ENCODE results near the gene RNF44. TPM values are rescaled to one million over a fixed set of nuclear protein-coding genes. Genes with fewer than 3 reads are reported as not detected.
A peak's percentile ranks its signal among the peaks of the same experiment; 100 is the strongest.

Gene RNF44
- total and polyA plus RNA-seq, 2 donors (not counting 1 experiment from before 2014, with no cell fraction given), result 1.4 to 2.6 TPM

- Histone ChIP-seq H4K20me1 (ENCODE audit: control insufficient read depth, extremely low read depth, insufficient read depth, low read length) (no peaks in the 10 kb centered on the region), H3K4me3 (replicated peaks in 1 of 4; ENCODE audit: control extremely low read depth in 1 of 4, insufficient read depth in 1 of 4, low read depth in 3 of 4, low read length in 4 of 4) (no peak overlapping the region), H3K9ac (ENCODE audit: insufficient read depth, low read length) (no peak overlapping the region), H3K4me2 (ENCODE audit: extremely low read depth, insufficient read depth, low read length) (no peak overlapping the region), H3K9me3 (ENCODE audit: control insufficient read depth, insufficient read depth, low read depth, low read length) (no peaks in the 10 kb centered on the region), H3K27me3 (ENCODE audit: control insufficient read depth, insufficient read depth, low read length) (no peaks in the 10 kb centered on the region), H3K36me3 (ENCODE audit: control insufficient read depth, insufficient read depth, low read length) (no peaks in the 10 kb centered on the region), H3K4me1 (ENCODE audit: control insufficient read depth, extremely low read depth, insufficient read depth, low read length) (no peaks in the 10 kb centered on the region), H3K79me2 (ENCODE audit: control insufficient read depth, insufficient read depth, low read length) (no peaks in the 10 kb centered on the region), H3K27ac (ENCODE audit: insufficient read depth, low read length) (no peak overlapping the region), H2AFZ (ENCODE audit: low read length) (no peak overlapping the region)
- no peak for TF ChIP-seq CTCF (conservative IDR thresholded peaks at IDR 0.05 in 1 of 2, IDR thresholded peaks at IDR 0.05 in 1 of 2; ENCODE audit: low read depth in 1 of 2, low read length in 2 of 2)
- TF ChIP-seq EZH2 (IDR thresholded peaks at IDR 0.05; ENCODE audit: low read length, missing control alignments), result no peak
- no peak for DNase-seq (ENCODE audit: low read depth in 2 of 2)
Measured at GRCh38 chr5:176579323-176579722, 42.1 kb upstream of the RNF44 start.

GRCh38 chr5:176578391-176578808 is 41.2 kb upstream of the RNF44 start:
- no peak overlapping the region for H3K27ac ChIP-seq (ENCODE audit: insufficient read depth, low read length)
- H3K79me2 ChIP-seq (ENCODE audit: control insufficient read depth, insufficient read depth, low read length), result no peaks in the 10 kb centered on the region
- TF ChIP-seq EZH2 (IDR thresholded peaks at IDR 0.05; ENCODE audit: low read length, missing control alignments), result no peak
- peak; percentile 23 to 50 for TF ChIP-seq CTCF (conservative IDR thresholded peaks at IDR 0.05 in 1 of 2, IDR thresholded peaks at IDR 0.05 in 1 of 2; ENCODE audit: low read depth in 1 of 2, low read length in 2 of 2)
- no peak overlapping the region for H3K4me3 ChIP-seq (replicated peaks in 1 of 4; ENCODE audit: control extremely low read depth in 1 of 4, insufficient read depth in 1 of 4, low read depth in 3 of 4, low read length in 4 of 4)
- no peak overlapping the region for H2AFZ ChIP-seq (ENCODE audit: low read length)
- no peaks in the 10 kb centered on the region for H3K36me3 ChIP-seq (ENCODE audit: control insufficient read depth, insufficient read depth, low read length)
- no peak overlapping the region for H3K9ac ChIP-seq (ENCODE audit: insufficient read depth, low read length)
- H3K4me1 ChIP-seq (ENCODE audit: control insufficient read depth, extremely low read depth, insufficient read depth, low read length), result no peaks in the 10 kb centered on the region
- H3K27me3 ChIP-seq (ENCODE audit: control insufficient read depth, insufficient read depth, low read length), result no peaks in the 10 kb centered on the region
- H3K4me2 ChIP-seq (ENCODE audit: extremely low read depth, insufficient read depth, low read length), result no peak overlapping the region
- DNase-seq (ENCODE audit: low read depth in 2 of 2), result peak; percentile 26 to 36
- H4K20me1 ChIP-seq (ENCODE audit: control insufficient read depth, extremely low read depth, insufficient read depth, low read length), result no peaks in the 10 kb centered on the region
- H3K9me3 ChIP-seq (ENCODE audit: control insufficient read depth, insufficient read depth, low read depth, low read length), result no peaks in the 10 kb centered on the region

GRCh38 chr5:176577312-176578176 is 40.3 kb upstream of the RNF44 start:
- Histone ChIP-seq H3K27ac (ENCODE audit: insufficient read depth, low read length) (no peak overlapping the region), H3K4me1 (ENCODE audit: control insufficient read depth, extremely low read depth, insufficient read depth, low read length) (no peaks in the 10 kb centered on the region), H3K9ac (ENCODE audit: insufficient read depth, low read length) (no peak overlapping the region), H3K27me3 (ENCODE audit: control insufficient read depth, insufficient read depth, low read length) (no peaks in the 10 kb centered on the region), H3K9me3 (ENCODE audit: control insufficient read depth, insufficient read depth, low read depth, low read length) (no peaks in the 10 kb centered on the region), H3K4me2 (ENCODE audit: extremely low read depth, insufficient read depth, low read length) (no peak overlapping the region), H2AFZ (ENCODE audit: low read length) (no peak overlapping the region), H4K20me1 (ENCODE audit: control insufficient read depth, extremely low read depth, insufficient read depth, low read length) (no peaks in the 10 kb centered on the region), H3K4me3 (replicated peaks in 1 of 4; ENCODE audit: control extremely low read depth in 1 of 4, insufficient read depth in 1 of 4, low read depth in 3 of 4, low read length in 4 of 4) (no peak overlapping the region), H3K79me2 (ENCODE audit: control insufficient read depth, insufficient read depth, low read length) (no peaks in the 10 kb centered on the region), H3K36me3 (ENCODE audit: control insufficient read depth, insufficient read depth, low read length) (no peaks in the 10 kb centered on the region)
- TF ChIP-seq EZH2 (IDR thresholded peaks at IDR 0.05; ENCODE audit: low read length, missing control alignments) (no peak), CTCF (conservative IDR thresholded peaks at IDR 0.05 in 1 of 2, IDR thresholded peaks at IDR 0.05 in 1 of 2; ENCODE audit: low read depth in 1 of 2, low read length in 2 of 2) (no peak)
- no peak for DNase-seq (ENCODE audit: low read depth in 2 of 2)

All from fibroblast of lung (primary cell).